GM19240 (cell line): Measurements from ENCODE around the gene TPRX1.
A peak's percentile ranks its signal among the peaks of the same experiment; 100 is the strongest.
"Not testable (repeated sequence)": the region's sequence is repeated elsewhere in the genome, so short reads cannot be mapped to it uniquely, and the experiment has no call there.

Source experiments
- DNase-seq: peaks from one replicate; pipeline ENCODE4 v3.0.0; 2011; ENCODE audit warnings: low spot score; ENCODE audit not compliant: insufficient read length

TPRX1 gene

GRCh38 chr19:47802521-47803043 is 1.8 kb downstream of the TPRX1 start:
- no peak for DNase-seq

- no peak for DNase-seq
Measured at GRCh38 chr19:47801270-47801669, 3.1 kb downstream of the TPRX1 start.

- DNase-seq: no peak
Measured at GRCh38 chr19:47798904-47799266, 5.5 kb downstream of the TPRX1 start.

- no peak for DNase-seq
Measured at GRCh38 chr19:47797996-47798903, 6.1 kb downstream of the TPRX1 start.

GRCh38 chr19:47796785-47797184 is 7.6 kb downstream of the TPRX1 start:
- no peak for DNase-seq

- DNase-seq: no peak
Measured at GRCh38 chr19:47794526-47794925, 9.8 kb downstream of the TPRX1 start.

GRCh38 chr19:47792616-47793015 is 11.7 kb downstream of the TPRX1 start:
- no peak for DNase-seq

GRCh38 chr19:47790398-47790814 is 13.9 kb downstream of the TPRX1 start:
- peak; percentile 63 for DNase-seq

GRCh38 chr19:47789811-47790210 is 14.5 kb downstream of the TPRX1 start:
- not testable (repeated sequence) for DNase-seq

GRCh38 chr19:47787307-47787706 is 17.0 kb downstream of the TPRX1 start:
- not testable (repeated sequence) for DNase-seq

- DNase-seq: no peak
Measured at GRCh38 chr19:47786566-47786965, 17.8 kb downstream of the TPRX1 start.

GRCh38 chr19:47781590-47782262 is 22.6 kb downstream of the TPRX1 start:
- DNase-seq: no peak

- no peak for DNase-seq
Measured at GRCh38 chr19:47780215-47780551, 24.2 kb downstream of the TPRX1 start.

- no peak for DNase-seq
Measured at GRCh38 chr19:47779524-47780214, 24.7 kb downstream of the TPRX1 start.

GRCh38 chr19:47778954-47779351 is 25.4 kb downstream of the TPRX1 start:
- DNase-seq: no peak

GRCh38 chr19:47778049-47778953 is 26.1 kb downstream of the TPRX1 start, which contains the start of gene SELENOW:
Gene SELENOW (plus strand): TSS chr19:47778703. CDS start chr19:47778786, 83 bp downstream.
- DNase-seq: peak; percentile 89

- DNase-seq: not testable (repeated sequence)
Measured at GRCh38 chr19:47777245-47778048, 26.9 kb downstream of the TPRX1 start.

GRCh38 chr19:47776568-47776967 is 27.8 kb downstream of the TPRX1 start:
- DNase-seq: no peak

GRCh38 chr19:47771291-47771690 is 33.1 kb downstream of the TPRX1 start:
- not testable (repeated sequence) for DNase-seq

- DNase-seq: no peak
Measured at GRCh38 chr19:47769534-47769933, 34.8 kb downstream of the TPRX1 start.
